Urinary bladder (tissue), 4 donors: ENCODE data around the gene IQGAP2. TPM values are rescaled to one million over a fixed set of nuclear protein-coding genes. Genes with fewer than 3 reads are reported as not detected.
"Not testable (repeated sequence)": the region's sequence is repeated elsewhere in the genome, so short reads cannot be mapped to it uniquely, and the experiment has no call there.

Experiments
- DNase-seq: peaks from one replicate; pipeline ENCODE4 v3.0.0-alpha.2; 2015; ENCODE audit errors: extremely low spot score
- H3K27ac ChIP-seq: one replicate; pipeline ENCODE4 v1.5.1; 2013; ENCODE audit warnings: low read depth, mild to moderate bottlenecking, moderate library complexity
- H3K36me3 ChIP-seq: one replicate; pipeline ENCODE4 v1.6.1; 2013; ENCODE audit warnings: mild to moderate bottlenecking, moderate library complexity; ENCODE audit not compliant: insufficient read depth
- H3K4me1 ChIP-seq: one replicate; pipeline ENCODE4 v1.6.1; 2013; ENCODE audit warnings: mild to moderate bottlenecking, moderate library complexity; ENCODE audit not compliant: insufficient read depth
- H3K4me3 ChIP-seq: one replicate; pipeline ENCODE4 v1.5.1; 2013; ENCODE audit warnings: low read depth, low read length
- WGBS: extraction: QIAGEN DNeasy Blood & Tissue Kit; methylation state at CpG from one replicate; pipeline ENCODE4 v1.1.7; 2013; 5-methylcytosine and 5-hydroxymethylcytosine counted together
- polyA plus RNA-seq: library from polyadenylated mRNA; stranded (reverse); fragments of 200-250 nt; gene quantifications from one replicate; pipeline ENCODE4 v1.2.3, GENCODE V29; 2013
- total RNA-seq: library from RNA; depleted of rRNA; stranded (reverse); fragments of >200 nt; gene quantifications from one replicate; pipeline ENCODE4 v1.2.3, GENCODE V29; 2014
- donor health status: healthy with polysubstance abuse.
- donor health status: healthy.

The IQGAP2 gene
- total and polyA plus RNA-seq, 2 donors = 4.5 to 29.6 TPM

DNA sequence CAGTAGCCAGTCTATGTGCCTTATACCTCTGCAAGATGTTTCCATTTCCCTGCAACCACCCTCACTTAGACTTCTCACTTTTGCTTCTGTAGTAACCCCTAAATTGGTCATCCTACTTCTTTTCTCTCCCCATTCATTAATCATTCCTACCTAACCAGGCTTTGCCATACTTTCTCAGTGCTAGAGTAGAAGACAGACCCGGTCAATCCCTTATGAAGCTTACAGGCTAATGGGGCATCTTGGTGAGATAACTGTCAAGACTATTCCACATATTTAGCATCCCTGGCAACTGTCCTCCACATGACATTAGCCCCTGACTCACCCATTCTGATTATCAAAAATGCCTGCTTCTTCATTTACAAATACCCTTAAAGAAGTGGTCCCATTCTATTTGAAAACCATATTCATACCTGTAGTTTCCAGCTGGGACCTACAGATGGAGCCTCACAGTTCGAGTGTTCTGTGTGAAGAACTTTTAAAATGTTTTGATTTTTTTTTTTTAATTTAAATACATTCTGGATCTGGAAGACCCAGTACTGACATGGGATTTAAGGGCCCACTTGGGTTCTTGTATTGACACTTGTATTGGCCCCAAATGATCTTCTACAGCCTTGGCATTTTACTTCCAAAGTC, 199.1 kb downstream of the IQGAP2 start:
- no peak for DNase-seq
- Histone ChIP-seq H3K4me3 (no peak overlapping the region), H3K4me1 (no peaks in the 10 kb centered on the region), H3K36me3 (no peaks in the 10 kb centered on the region), H3K27ac (no peak overlapping the region)
- WGBS = 79% methylated on average over 2 of the region's 2 CpGs

GRCh38 chr5:76603991-76604390, 200.9 kb downstream of the IQGAP2 start:
- not testable (repeated sequence) for H3K4me1 ChIP-seq, DNase-seq, H3K27ac ChIP-seq, H3K36me3 ChIP-seq, H3K4me3 ChIP-seq
- WGBS = 78% methylated on average over 1 of the region's 1 CpG

- Histone ChIP-seq H3K4me3 (no peak overlapping the region), H3K36me3 (no peaks in the 10 kb centered on the region), H3K4me1 (no peaks in the 10 kb centered on the region), H3K27ac (no peak overlapping the region)
- DNase-seq = no peak
- 71% methylated on average over 2 of the region's 2 CpGs for WGBS
Observed at GRCh38 chr5:76604838-76605237, 201.8 kb downstream of the IQGAP2 start.

DNA sequence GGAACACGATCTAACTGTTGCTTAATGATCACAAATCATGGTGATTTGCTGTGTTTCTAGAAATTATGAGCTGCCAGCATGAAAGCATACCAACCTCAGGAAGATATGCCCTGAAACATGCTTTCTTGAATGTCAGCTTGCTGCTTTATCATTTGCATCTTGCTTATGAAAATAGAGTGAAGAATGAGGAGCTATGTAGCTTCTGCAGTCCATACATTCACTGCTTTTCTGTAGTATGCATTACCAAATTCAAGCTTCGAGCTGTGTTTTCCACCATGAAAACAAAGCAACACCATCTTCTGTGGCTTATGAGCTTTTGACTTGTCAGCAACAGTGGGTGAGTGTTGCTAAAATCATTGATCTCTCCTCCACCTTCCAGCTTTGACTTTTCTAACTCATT, 203.6 kb downstream of the IQGAP2 start:
- no peak overlapping the region for H3K27ac ChIP-seq
- no peaks in the 10 kb centered on the region for H3K36me3 ChIP-seq
- no peaks in the 10 kb centered on the region for H3K4me1 ChIP-seq
- 73% methylated on average over 2 of the region's 2 CpGs for WGBS
- no peak overlapping the region for H3K4me3 ChIP-seq
- DNase-seq = no peak

- Histone ChIP-seq H3K27ac (no peak overlapping the region), H3K36me3 (no peaks in the 10 kb centered on the region), H3K4me3 (no peak overlapping the region), H3K4me1 (no peaks in the 10 kb centered on the region)
- 24% methylated on average over 9 of the region's 9 CpGs for whole genome bisulfite sequencing
- DNase-seq = peak; percentile 28
Observed at GRCh38 chr5:76607353-76607871, 204.3 kb downstream of the IQGAP2 start.

GRCh38 chr5:76608833-76609232, 205.7 kb downstream of the IQGAP2 start:
- WGBS = 48% methylated on average over 4 of the region's 4 CpGs
- Histone ChIP-seq H3K27ac (no peak overlapping the region), H3K36me3 (no peaks in the 10 kb centered on the region), H3K4me3 (no peak overlapping the region), H3K4me1 (no peaks in the 10 kb centered on the region)
- no peak for DNase-seq

DNA sequence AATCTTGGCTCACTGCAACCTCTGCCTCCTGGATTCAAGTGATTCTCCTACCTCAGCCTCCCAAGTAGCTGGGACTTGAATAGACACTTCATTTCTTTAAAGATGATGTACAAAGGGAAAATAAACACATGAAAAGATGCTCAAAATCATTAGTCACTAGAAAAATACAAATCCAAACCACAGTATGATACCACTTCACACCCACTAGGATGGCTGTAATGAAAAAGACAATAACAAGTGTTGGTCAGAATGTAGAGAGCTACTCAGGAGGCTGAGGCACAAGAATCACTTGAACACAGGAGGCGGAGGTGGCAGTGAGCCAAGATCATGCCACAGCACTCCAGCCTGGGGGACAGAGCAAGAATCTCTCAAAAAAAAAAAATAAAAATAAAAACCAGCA, 207.1 kb downstream of the IQGAP2 start:
- Histone ChIP-seq H3K4me1 (no peaks in the 10 kb centered on the region), H3K36me3 (no peaks in the 10 kb centered on the region), H3K4me3 (no peak overlapping the region), H3K27ac (no peak overlapping the region)
- 92% methylated on average over 1 of the region's 1 CpG for WGBS
- no peak for DNase-seq

DNA sequence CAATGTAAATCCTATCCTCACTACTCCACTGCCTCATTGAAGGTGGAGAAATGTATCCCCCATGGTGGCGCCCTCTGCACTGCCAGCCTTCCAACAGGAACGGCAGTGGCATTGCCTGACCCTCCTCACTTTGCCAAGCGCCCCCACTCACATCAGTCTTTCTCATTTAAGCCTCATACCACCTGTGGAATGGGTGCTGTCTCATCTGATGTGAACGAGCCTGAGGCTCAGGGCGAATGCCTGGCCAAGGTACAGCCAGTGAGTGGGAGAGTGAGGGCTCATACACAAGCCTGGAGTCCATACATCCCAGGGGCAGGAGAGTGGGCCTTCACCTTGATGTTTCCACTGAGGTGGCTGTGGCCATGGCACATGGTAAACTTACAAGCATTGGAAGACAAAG, 209.9 kb downstream of the IQGAP2 start:
- no peak for DNase-seq
- no peak overlapping the region for H3K27ac ChIP-seq
- H3K4me1 ChIP-seq = no peaks in the 10 kb centered on the region
- no peak overlapping the region for H3K4me3 ChIP-seq
- no peaks in the 10 kb centered on the region for H3K36me3 ChIP-seq
- WGBS = 73% methylated on average over 5 of the region's 5 CpGs

DNA sequence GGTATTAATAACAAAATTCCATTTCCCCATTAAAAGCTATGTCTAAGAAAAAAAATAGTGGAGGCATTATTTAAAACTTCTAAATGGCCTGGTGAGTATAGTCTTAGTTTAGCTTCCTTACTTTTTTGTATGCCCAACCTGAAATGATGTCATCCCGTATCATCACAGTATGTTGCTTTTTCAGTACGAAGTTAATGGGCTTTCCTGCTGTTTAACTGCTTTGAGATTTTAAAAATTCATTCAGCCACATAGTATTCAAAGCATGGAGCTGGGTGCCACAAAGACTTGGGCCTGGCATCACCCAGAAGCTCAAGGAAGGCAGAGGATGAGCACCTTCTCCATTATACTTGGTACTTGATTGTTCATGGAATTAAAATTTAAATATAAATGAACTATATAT, 212.7 kb downstream of the IQGAP2 start:
- Histone ChIP-seq H3K27ac (no peak overlapping the region), H3K4me3 (no peak overlapping the region), H3K36me3 (no peaks in the 10 kb centered on the region), H3K4me1 (no peaks in the 10 kb centered on the region)
- DNase-seq = no peak
- 70% methylated on average over 2 of the region's 2 CpGs for WGBS

GRCh38 chr5:76616206-76616605, 213.1 kb downstream of the IQGAP2 start:
- no peaks in the 10 kb centered on the region for H3K4me1 ChIP-seq
- no peaks in the 10 kb centered on the region for H3K36me3 ChIP-seq
- WGBS = 84% methylated on average over 2 of the region's 2 CpGs
- H3K4me3 ChIP-seq = no peak overlapping the region
- no peak for DNase-seq
- H3K27ac ChIP-seq = no peak overlapping the region

GRCh38 chr5:76617229-76617628, 214.1 kb downstream of the IQGAP2 start:
- H3K36me3 ChIP-seq = no peaks in the 10 kb centered on the region
- H3K27ac ChIP-seq = no peak overlapping the region
- no peak overlapping the region for H3K4me3 ChIP-seq
- DNase-seq = no peak
- no peaks in the 10 kb centered on the region for H3K4me1 ChIP-seq
- 85% methylated on average over 4 of the region's 4 CpGs for WGBS

GRCh38 chr5:76617675-76618074, 214.6 kb downstream of the IQGAP2 start:
- 67% methylated on average over 4 of the region's 4 CpGs for WGBS

DNA sequence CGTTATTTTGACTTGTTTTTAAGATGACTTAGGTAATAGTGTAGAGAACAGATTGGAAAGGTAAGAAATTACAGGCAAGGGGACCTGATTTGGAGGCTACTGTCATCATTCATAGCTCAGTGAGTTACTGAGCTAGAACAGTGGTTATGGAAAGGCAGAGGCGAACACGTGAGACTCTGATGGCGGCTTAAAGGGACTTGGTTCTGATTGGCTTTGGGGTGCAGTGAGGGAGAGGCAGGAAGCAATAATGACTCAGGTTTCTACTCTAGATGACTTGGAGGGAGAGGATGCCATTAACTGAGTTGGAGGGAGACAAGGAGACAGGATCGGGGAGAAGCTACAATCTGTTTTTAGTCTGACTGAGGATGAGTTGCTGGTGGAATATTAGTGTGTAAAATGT, 217.1 kb downstream of the IQGAP2 start:
- H3K36me3 ChIP-seq = no peaks in the 10 kb centered on the region
- DNase-seq = no peak
- H3K4me3 ChIP-seq = no peak overlapping the region
- H3K4me1 ChIP-seq = no peaks in the 10 kb centered on the region
- WGBS = 95% methylated on average over 5 of the region's 5 CpGs
- H3K27ac ChIP-seq = no peak overlapping the region

More at GRCh38 chr5:76617675-76618074, 214.6 kb downstream of the IQGAP2 start:
- Histone ChIP-seq H3K36me3 (no peaks in the 10 kb centered on the region), H3K27ac (no peak overlapping the region), H3K4me1 (no peaks in the 10 kb centered on the region), H3K4me3 (no peak overlapping the region)
- DNase-seq = no peak

DNA sequence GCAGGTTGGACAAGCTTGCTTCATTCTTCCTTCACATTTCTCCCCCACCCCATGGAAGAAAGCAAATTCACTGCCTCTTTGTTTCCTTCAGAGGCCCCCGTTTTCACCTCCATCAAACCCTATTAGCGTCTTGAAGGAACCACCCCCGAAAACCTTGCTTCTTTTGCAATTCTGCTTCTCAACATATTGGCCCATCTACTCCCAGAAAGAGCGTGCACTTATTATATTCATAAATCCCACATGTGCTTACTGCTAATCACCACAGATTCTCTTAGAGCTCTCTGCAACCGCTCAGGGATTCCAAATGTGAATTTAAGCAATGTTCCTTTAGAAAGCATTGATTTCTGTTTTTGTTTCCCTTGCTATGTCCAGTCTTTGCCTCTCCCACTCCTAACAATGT, 219.0 kb downstream of the IQGAP2 start:
- Histone ChIP-seq H3K36me3 (no peaks in the 10 kb centered on the region), H3K4me3 (no peak overlapping the region), H3K4me1 (no peaks in the 10 kb centered on the region), H3K27ac (no peak overlapping the region)
- DNase-seq = no peak
- WGBS = 80% methylated on average over 5 of the region's 5 CpGs
